Measurements from ENCODE around the gene TGFBR1.
A peak's percentile ranks its signal among the peaks of the same experiment; 100 is the strongest.

DNA sequence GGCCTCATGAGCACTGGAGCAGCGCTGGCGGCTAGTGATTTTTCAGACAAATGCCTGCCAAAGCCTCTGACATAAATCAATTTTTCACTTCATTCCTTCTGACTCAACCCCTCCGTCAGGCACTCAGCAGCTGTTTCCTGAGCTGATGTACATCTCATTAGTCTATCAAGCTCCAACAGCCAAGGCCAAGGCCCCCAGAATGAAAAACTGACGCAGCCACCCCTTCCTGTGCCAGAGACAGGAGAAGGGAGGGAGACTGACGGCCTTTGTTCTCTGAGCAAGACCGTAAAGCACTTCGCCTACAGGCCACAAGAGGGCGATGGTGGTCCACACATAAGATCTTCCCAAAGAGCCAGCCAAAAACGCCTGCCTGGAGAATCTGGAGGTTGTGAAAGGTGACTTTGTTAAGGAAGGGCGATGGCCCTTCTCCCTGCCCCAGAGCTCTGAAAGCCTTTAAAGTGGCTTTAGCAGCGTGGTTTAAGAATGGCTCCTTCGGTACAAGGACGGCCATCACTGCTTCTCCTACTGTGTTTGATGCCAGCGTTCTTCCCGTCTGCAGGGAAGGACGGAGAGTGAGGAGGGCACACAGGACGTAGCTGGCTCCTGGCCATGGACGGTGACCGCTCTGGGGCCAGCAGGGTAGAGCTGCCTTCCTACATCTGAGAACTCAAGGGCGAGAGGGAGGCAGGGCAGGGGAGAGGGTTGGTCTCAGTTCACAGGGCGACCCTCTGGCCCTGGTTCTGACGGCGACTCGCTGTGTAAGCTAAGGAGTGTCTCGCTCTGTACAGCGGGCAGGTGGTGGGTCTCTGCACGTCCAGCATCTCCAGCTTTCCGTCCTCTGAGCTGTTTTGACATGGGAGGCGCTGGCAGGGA is 79.8 kb downstream of the TGFBR1 start:
- TF ChIP-seq EZH2 (IDR thresholded peaks at IDR 0.05; ENCODE audit: borderline replicate concordance, low read depth, low read length, severe bottlenecking) = no peak
- TF ChIP-seq, protein P1, sequence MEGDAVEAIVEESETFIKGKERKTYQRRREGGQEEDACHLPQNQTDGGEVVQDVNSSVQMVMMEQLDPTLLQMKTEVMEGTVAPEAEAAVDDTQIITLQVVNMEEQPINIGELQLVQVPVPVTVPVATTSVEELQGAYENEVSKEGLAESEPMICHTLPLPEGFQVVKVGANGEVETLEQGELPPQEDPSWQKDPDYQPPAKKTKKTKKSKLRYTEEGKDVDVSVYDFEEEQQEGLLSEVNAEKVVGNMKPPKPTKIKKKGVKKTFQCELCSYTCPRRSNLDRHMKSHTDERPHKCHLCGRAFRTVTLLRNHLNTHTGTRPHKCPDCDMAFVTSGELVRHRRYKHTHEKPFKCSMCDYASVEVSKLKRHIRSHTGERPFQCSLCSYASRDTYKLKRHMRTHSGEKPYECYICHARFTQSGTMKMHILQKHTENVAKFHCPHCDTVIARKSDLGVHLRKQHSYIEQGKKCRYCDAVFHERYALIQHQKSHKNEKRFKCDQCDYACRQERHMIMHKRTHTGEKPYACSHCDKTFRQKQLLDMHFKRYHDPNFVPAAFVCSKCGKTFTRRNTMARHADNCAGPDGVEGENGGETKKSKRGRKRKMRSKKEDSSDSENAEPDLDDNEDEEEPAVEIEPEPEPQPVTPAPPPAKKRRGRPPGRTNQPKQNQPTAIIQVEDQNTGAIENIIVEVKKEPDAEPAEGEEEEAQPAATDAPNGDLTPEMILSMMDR (IDR thresholded peaks at IDR 0.05; ENCODE audit: borderline replicate concordance, extremely low read depth, low read length, poor library complexity, severe bottlenecking) = peak; percentile 90
